Loucy (cell line): ENCODE measurements around the gene LDOC1.
"Not testable (repeated sequence)": the region's sequence is repeated elsewhere in the genome, so short reads cannot be mapped to it uniquely, and the experiment has no call there.

Experiments
- H2AFZ ChIP-seq: fragments of 200-600 bp; sonication (generic); 2 replicates; pipeline ENCODE4 v1.6.0; 2016; ENCODE audit warnings: antibody characterized with exemption, mild to moderate bottlenecking, low read length, moderate library complexity
- H3F3A ChIP-seq: fragments of 200-600 bp; 2 replicates; pipeline ENCODE4 v1.6.0; 2016; ENCODE audit warnings: antibody characterized with exemption, low read depth, mild to moderate bottlenecking
- H3K27me3 ChIP-seq: fragments of 200-600 bp; sonication (generic); 2 replicates; pipeline ENCODE4 v1.6.1; 2014; ENCODE audit warnings: low read length, mild to moderate bottlenecking; ENCODE audit not compliant: insufficient read depth, poor library complexity, severe bottlenecking
- H3K36me3 ChIP-seq: fragments of 200-600 bp; sonication (generic); 2 replicates; pipeline ENCODE4 v1.6.1; 2016; ENCODE audit warnings: low read length; ENCODE audit not compliant: insufficient read depth
- H3K4me1 ChIP-seq: fragments of 200-600 bp; sonication (generic); 2 replicates; pipeline ENCODE4 v1.5.1; 2014; ENCODE audit warnings: low read length, mild to moderate bottlenecking; ENCODE audit not compliant: insufficient read depth, poor library complexity, severe bottlenecking
- H3K4me2 ChIP-seq: fragments of 200-600 bp; sonication (generic); 2 replicates; pipeline ENCODE4 v1.6.0; 2014; ENCODE audit warnings: antibody characterized with exemption, low read length, low read depth, mild to moderate bottlenecking; ENCODE audit not compliant: poor library complexity, severe bottlenecking
- H3K4me3 ChIP-seq: fragments of 200-600 bp; sonication (generic); 2 replicates; pipeline ENCODE4 v1.5.1; 2014; ENCODE audit warnings: low read length, mild to moderate bottlenecking, mixed read lengths; ENCODE audit not compliant: poor library complexity, severe bottlenecking
- H3K79me2 ChIP-seq: fragments of 200-600 bp; sonication (generic); 2 replicates; pipeline ENCODE4 v1.6.1; 2014; ENCODE audit warnings: low read length; ENCODE audit not compliant: insufficient read depth
- H3K9ac ChIP-seq: fragments of 200-600 bp; sonication (generic); 2 replicates; pipeline ENCODE4 v1.6.0; 2014; ENCODE audit warnings: mild to moderate bottlenecking, low read depth, low read length, moderate library complexity; ENCODE audit not compliant: poor library complexity, severe bottlenecking
- H3K9me2 ChIP-seq: fragments of 200-600 bp; sonication (generic); replicated peaks from 2 replicates; pipeline ENCODE4 v1.6.1; 2016; ENCODE audit warnings: low read depth, low read length, mixed read lengths
- H3K9me3 ChIP-seq: fragments of 200-600 bp; sonication (generic); 2 replicates; pipeline ENCODE4 v1.6.1; 2014; ENCODE audit warnings: mild to moderate bottlenecking, antibody characterized with exemption, low read length, low read depth; ENCODE audit not compliant: insufficient read depth
- H4K20me1 ChIP-seq: fragments of 200-600 bp; sonication (generic); 2 replicates; pipeline ENCODE4 v1.6.0; 2014; ENCODE audit warnings: antibody characterized with exemption, low read length, mild to moderate bottlenecking; ENCODE audit not compliant: insufficient read depth, poor library complexity, severe bottlenecking
- CTCF ChIP-seq: fragments of 200-600 bp; sonication (generic); conservative IDR thresholded peaks from 2 replicates; pipeline ENCODE4 v1.5.1; 2014; ENCODE audit warnings: mild to moderate bottlenecking, antibody characterized with exemption, low read length
- EZH2phosphoT487 ChIP-seq: fragments of 200-600 bp; IDR thresholded peaks from 2 replicates; pipeline ENCODE4 v1.6.1; 2018; ENCODE audit warnings: antibody characterized with exemption, mild to moderate bottlenecking, moderate library complexity, borderline replicate concordance

The LDOC1 gene

GRCh38 chrX:141214196-141214595, 37.3 kb upstream of the LDOC1 start:
- Histone ChIP-seq H2AFZ (no peak overlapping the region), H3K4me3 (no peak overlapping the region), H3K27me3 (no peaks in the 10 kb centered on the region), H4K20me1 (no peaks in the 10 kb centered on the region), H3K9me2 (no peaks in the 10 kb centered on the region), H3F3A (no peaks in the 10 kb centered on the region), H3K9me3 (no peaks in the 10 kb centered on the region), H3K4me2 (no peak overlapping the region), H3K79me2 (no peaks in the 10 kb centered on the region), H3K36me3 (no peaks in the 10 kb centered on the region), H3K4me1 (no peaks in the 10 kb centered on the region), H3K9ac (no peak overlapping the region)
- TF ChIP-seq CTCF (no peak), EZH2phosphoT487 (no peak)

- H3K9me3 ChIP-seq = no peaks in the 10 kb centered on the region
- H3K27me3 ChIP-seq = no peaks in the 10 kb centered on the region
- H3K4me1 ChIP-seq = no peaks in the 10 kb centered on the region
- H4K20me1 ChIP-seq = no peaks in the 10 kb centered on the region
- H3F3A ChIP-seq = no peaks in the 10 kb centered on the region
- no peaks in the 10 kb centered on the region for H3K9me2 ChIP-seq
- H2AFZ ChIP-seq = no peak overlapping the region
- TF ChIP-seq EZH2phosphoT487 (no peak), CTCF (no peak)
- H3K4me2 ChIP-seq = no peak overlapping the region
- no peaks in the 10 kb centered on the region for H3K79me2 ChIP-seq
- no peak overlapping the region for H3K4me3 ChIP-seq
- no peak overlapping the region for H3K9ac ChIP-seq
- H3K36me3 ChIP-seq = no peaks in the 10 kb centered on the region
These were observed 25.0 kb upstream of the LDOC1 start for GRCh38 chrX:141201962-141202361.

- not testable (repeated sequence) for H4K20me1 ChIP-seq, H3K9me2 ChIP-seq, H3K27me3 ChIP-seq, H2AFZ ChIP-seq, H3K9me3 ChIP-seq, H3K36me3 ChIP-seq, H3K4me2 ChIP-seq, H3K9ac ChIP-seq, H3K4me3 ChIP-seq, H3F3A ChIP-seq, H3K4me1 ChIP-seq, H3K79me2 ChIP-seq
These were observed 11.6 kb upstream of the LDOC1 start for GRCh38 chrX:141188573-141188972.

- no peaks in the 10 kb centered on the region for H3K9me3 ChIP-seq
- H3K36me3 ChIP-seq = no peaks in the 10 kb centered on the region
- no peaks in the 10 kb centered on the region for H3K79me2 ChIP-seq
- H3K9me2 ChIP-seq = no peaks in the 10 kb centered on the region
- no peaks in the 10 kb centered on the region for H3K27me3 ChIP-seq
- H3F3A ChIP-seq = no peaks in the 10 kb centered on the region
- no peak overlapping the region for H2AFZ ChIP-seq
- no peak overlapping the region for H3K9ac ChIP-seq
- no peak overlapping the region for H3K4me3 ChIP-seq
- H3K4me1 ChIP-seq = no peaks in the 10 kb centered on the region
- TF ChIP-seq EZH2phosphoT487 (no peak), CTCF (no peak)
- no peak overlapping the region for H3K4me2 ChIP-seq
- no peaks in the 10 kb centered on the region for H4K20me1 ChIP-seq
These were observed 8.4 kb upstream of the LDOC1 start for GRCh38 chrX:141185366-141185765.
